Left cardiac atrium (tissue), 4 donors: ENCODE results near the gene KCND3. TPM values are rescaled to one million over a fixed set of nuclear protein-coding genes. Genes with fewer than 3 reads are reported as not detected.

ENCODE experiments used
- ATAC-seq, 2 donors: fragments of 200-7000 bp; cut with Tn5 transposase; one replicate each; pipeline ENCODE4 v1.9.1; 2020; ENCODE audit warnings: mild to moderate bottlenecking in 2 of 2, moderate library complexity in 2 of 2
- DNase-seq: peaks from one replicate; pipeline ENCODE4 v3.0.0-alpha.2; 2020
- intact Hi-C, 2 donors: fragments of 100-400 bp; cut with DNase I; formaldehyde crosslinking; loops; one replicate each; pipeline versions ENCODE4 v1.14.1 to v1.15.1; 2022 to 2023
- total RNA-seq, 2 donors: library from RNA; stranded (reverse); fragmentation: NEBNext Ultra II Directional; extraction: Animal tissue kit (Norgen Biotek cat#: 25700); gene quantifications; one replicate each; pipeline ENCODE4 v1.2.1, GENCODE V29; 2021
- donor health status: DM: no; HTN: yes; CAD: no.
- donor health status: DM: no; HTN: yes; CAD: no; lungs with severe emphysema.
- donor health status: DM: yes; HTN: yes; CAD: no.
- donor health status: Dilated cardiomyopathy.

The KCND3 gene
- total RNA-seq, 2 donors from 2014 or later: 18.3 to 25.4 TPM

- ATAC-seq (no peak), DNase-seq (no peak)
- intact Hi-C loops: no loop called here
Observed at GRCh38 chr1:111835514-111835913, 154.0 kb downstream of the KCND3 start.

GRCh38 chr1:111834956-111835355, 154.5 kb downstream of the KCND3 start:
- intact Hi-C loops: no loop called here
- ATAC-seq: no peak
- no peak for DNase-seq

DNA sequence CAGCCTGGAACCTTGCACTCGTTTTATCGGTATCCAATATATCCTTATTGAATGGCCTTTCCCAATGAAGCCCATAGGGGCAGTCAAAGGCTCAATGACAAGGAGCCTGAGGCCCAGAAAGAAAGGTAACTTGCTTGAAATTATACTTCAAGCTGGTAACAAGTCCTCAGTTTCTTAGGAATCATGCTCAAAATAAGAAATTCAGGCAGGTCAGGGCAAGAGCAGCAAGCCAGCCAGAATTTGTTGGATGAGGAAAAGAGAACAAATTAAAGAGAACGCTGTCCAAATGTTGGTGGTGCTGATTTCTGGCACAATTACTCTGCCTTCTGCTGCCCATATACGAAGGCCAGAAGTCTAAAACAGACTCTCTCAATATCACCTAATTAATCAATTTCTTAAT, 156.1 kb downstream of the KCND3 start:
- DNase-seq: no peak

DNA sequence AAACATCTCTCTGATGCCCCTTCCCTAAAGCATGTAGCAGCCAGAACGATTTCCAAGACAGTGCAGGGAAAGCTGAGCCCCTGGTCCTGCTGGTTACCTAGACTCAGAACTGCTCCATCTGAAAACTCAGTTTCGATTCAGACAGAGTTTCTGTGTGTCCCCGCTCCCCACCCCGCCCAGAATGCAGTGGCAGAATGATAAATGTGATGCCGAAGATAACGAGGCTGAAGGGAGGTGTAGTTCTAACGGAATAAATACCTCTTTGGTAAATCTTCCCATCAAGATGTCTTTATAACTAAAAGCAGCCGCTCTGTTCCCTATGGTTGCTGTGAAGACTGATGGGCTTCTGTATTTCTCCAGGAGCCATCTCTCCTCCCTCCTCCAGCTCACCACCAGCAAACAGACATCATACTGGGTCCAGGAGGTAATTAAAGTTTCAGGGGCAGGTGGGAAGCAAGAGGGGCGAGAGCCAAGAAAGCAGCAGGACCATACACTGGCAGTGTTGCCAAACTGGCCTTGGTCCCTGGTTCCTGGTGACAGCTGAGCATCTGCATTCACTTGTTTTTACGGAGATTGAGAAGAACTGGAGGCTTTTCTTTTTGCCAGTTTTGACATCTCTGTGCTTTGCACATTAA, 156.8 kb downstream of the KCND3 start:
- intact Hi-C loops: no loop called here
- no peak for ATAC-seq

More for the DNA sequence above, 156.1 kb downstream of the KCND3 start:
- ATAC-seq: no peak
- intact Hi-C loops: no loop called here

GRCh38 chr1:111831153-111831552, 158.3 kb downstream of the KCND3 start:
- no peak for ATAC-seq
- intact Hi-C loops: no loop called here
- no peak for DNase-seq

More for the DNA sequence above, 156.8 kb downstream of the KCND3 start:
- DNase-seq: no peak

DNA sequence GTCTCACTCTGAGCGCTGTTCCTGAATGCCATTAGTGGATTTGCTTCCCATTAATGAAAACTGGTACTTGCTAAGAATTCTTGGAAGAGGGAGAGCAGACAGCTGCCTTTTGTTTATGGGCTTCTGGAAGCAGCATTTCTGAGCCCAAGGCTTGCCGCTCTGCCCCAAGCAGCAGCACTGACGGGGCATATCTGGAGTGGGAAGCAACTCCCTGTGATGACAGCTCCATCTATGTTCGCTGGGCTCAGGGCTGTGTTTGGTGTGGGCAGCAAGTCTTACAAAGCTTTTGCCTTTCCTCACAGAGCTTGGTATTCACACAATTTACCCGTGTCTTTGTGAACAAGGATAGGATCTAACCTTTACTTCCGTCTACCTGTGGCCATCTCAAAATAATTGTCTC, 161.5 kb downstream of the KCND3 start:
- intact Hi-C loops: no loop called here
- DNase-seq (no peak), ATAC-seq (no peak)

DNA sequence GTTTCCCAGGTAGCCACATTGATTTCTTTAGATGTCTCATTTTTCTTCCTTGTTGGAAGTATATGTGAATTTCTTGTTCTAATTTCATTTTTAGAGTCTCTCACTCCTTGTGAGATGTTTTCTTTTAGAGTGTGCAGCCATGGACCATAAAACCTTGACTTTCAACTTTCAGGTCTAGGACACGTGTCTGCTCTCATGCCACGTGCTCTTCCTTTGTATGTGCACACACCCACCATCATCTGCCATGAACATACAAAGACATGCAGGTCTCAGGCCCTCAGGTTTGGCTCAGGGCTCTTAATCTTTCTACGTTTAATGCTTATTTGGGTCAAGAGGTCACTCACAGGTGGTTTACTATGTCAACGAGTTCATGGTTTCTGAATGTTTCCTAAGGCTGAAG, 163.2 kb downstream of the KCND3 start:
- intact Hi-C loops: no loop called here
- no peak for ATAC-seq

DNA sequence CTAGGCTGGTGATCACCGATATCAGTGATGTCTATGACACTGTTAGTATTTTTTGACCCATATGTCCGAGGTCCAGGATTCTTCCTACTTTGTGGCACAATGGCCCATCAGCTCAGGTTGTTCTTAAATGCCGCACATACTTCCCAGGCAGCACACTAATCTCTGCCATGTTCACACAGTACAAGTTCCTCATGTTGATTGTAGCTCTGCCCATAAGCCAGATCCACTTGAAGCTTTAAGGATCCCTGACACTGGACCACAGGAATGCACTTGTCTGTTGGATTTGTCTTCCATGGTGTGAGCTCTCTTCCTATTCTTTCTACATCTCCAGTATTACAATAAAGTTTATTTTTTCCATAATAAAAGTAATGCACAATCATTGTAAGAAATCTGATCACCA, 164.3 kb downstream of the KCND3 start:
- intact Hi-C loops: no loop called here
- ATAC-seq (no peak), DNase-seq (no peak)

More for the DNA sequence above, 163.2 kb downstream of the KCND3 start:
- no peak for DNase-seq

- no peak for ATAC-seq
- no peak for DNase-seq
- intact Hi-C loops: no loop called here
Observed at GRCh38 chr1:111822138-111822537, 167.3 kb downstream of the KCND3 start.

GRCh38 chr1:111821121-111821745, 168.2 kb downstream of the KCND3 start:
- ATAC-seq (no peak), DNase-seq (no peak)
- intact Hi-C loops: no loop called here

- DNase-seq (no peak), ATAC-seq (no peak)
- intact Hi-C loops: no loop called here
Observed at GRCh38 chr1:111819566-111820263, 169.8 kb downstream of the KCND3 start.

- intact Hi-C loops: no loop called here
- no peak for DNase-seq
- no peak for ATAC-seq
Observed at GRCh38 chr1:111818546-111818945, 170.9 kb downstream of the KCND3 start.

DNA sequence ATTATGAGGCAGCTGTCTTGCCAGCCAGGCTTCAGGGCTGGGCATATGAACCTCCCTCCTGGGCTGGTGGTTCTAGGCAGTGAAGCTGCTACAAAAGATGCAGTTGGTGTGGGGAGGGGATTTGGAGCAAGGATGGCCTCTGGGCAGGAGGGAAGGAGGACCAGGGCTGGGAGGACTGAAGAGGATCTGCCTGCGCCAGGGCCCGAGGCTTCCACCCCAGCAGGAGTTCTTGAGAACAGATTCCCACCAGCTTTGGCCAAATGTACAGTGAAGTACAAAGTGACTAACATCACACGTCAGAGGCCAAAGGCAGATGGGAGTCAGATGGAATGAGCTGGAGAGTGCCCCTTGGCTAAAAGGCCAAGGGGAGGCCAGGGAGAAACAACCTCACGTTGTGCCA, 171.4 kb downstream of the KCND3 start:
- DNase-seq (no peak), ATAC-seq (no peak)
- intact Hi-C loops: no loop called here

DNA sequence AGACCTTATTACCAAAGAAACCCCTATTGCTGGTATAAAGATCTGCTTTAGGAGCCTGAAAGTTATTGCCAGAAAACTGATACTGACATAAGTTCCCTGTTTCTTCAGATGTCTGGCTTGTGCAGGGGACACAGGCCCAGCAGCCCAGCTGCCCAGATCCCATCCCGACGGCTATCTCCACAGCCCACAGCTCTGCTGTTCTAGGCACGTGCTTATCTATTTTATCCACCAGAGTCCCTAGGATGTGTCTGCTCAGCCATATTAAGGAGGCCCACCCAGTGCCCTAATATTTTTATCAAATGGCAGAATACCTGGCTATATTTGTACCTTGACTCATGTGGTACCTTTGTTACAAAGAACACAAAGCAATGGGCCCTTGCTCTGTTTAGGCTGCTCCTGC, 174.8 kb downstream of the KCND3 start:
- ATAC-seq: no peak
- intact Hi-C loops: no loop called here
- DNase-seq: no peak

DNA sequence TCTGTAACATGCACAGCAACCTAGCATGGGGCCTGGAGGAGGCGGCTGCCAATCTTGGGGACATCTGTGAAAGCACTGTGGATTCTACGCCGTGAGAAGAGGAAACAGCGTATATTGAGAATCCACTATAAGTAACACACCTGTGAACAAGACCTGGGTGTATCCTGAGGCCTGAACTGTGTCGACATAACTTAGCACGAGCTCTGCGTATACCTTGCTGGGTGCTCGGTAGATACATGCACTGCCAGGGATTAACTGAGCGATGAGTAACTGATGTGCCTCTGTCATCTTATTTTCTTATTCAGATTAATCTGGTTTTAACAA, 175.2 kb downstream of the KCND3 start:
- DNase-seq (no peak), ATAC-seq (no peak)
- intact Hi-C loops: no loop called here

DNA sequence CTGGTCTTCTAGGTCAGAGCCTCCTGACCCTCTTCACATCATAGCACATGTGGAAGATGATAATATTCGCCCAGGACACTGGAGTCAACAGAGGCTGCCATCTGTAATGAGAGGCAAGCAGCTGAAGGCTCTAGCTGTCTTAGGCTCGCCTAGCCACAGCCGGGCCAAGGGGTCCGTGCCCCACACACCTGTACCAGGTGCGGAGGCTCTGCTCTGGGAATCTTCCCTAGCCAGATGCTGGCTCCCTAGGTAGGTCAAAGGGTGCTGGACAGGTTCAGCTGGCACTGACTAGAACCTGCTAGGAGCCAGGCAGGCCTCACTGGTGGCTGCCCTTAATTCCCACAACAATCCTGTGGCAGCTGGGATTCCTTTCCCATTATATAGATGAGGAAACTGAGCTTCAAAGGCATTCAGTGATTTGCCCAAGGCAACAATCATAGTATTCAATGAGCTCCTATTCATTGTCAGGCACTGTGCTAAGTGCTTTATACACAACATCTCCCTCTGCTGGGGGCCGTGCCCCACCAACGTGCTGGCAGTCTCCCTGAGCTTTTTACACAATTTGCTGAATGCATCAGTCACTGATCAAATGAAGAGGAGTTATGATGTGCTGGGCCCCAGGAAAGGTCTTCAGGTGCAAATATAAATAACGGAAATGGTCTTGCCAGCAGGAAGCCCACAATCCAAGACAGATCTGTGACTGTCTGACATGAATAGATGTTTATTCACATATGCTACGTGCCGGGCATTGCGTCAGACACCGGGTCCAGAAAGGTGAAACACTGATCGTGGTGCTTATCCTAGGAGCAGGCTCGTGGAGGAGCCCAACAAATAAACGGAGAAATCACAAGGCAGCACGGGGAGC, 175.8 kb downstream of the KCND3 start:
- intact Hi-C loops: no loop called here
- DNase-seq (no peak), ATAC-seq (no peak)

DNA sequence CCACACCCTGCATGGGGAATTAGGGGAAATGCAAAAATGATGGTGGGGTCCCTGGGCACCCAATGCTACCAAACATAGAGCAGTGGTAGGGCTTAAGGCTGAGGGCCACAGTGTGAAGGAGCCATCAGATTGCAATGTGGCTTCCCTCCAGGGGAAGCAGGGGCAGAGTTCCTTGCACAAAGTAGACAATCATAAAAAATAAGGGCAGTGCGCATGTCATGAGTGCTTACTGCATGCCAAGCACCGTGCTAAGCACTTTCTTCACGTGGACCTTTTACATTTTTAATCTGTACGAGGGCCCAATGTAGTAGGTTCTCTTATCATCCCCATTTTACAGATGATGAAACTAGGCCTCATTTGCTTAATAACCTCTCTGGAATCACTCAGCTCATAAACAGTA, 177.2 kb downstream of the KCND3 start:
- intact Hi-C loops: no loop called here
- DNase-seq (no peak), ATAC-seq (no peak)

DNA sequence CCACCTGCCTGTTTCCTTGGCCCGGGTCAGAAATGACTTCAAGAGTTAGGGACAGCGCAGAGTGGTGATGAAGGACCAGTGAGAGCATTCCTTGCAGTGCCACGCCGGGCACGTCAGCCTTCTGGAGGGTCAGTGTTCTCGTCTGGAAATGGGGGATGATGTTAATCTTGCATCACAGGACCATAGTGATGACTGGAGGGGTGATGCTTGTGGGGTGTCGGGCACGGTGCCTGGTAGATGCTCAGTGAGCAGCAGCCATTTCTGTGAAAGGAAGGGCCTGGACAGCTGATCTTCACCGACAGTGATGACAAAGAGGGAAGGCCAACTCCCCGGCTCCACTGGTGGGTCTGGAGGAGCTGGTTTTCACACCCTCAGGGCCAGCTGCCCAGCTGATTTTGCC, 177.6 kb downstream of the KCND3 start:
- ATAC-seq (no peak), DNase-seq (no peak)
- intact Hi-C loops: no loop called here

DNA sequence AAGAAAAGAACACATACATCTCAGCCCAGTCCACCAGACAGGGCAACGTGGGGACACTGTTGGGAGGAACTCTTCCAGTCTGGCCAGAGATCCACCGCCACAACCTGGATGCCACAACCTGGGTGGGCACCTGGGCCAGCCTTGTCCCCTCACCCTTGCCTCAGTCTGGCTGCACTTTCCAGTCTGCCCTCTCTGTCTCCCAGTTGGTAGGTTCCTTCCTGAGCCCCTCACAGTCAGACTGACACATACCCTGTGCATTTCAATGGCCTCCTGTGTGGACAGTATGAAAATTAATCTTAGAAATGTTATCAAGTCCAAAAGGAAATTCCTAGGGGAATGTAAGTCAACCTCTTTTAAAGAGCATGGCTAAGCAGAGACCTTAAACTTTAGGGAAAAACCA, 184.2 kb downstream of the KCND3 start:
- intact Hi-C loops: loop anchor here in 1 of 2 donors (10.0 kb wide), 1 partner anchor 530 kb away; no protein-coding TSS in a partner anchor
- no peak for DNase-seq
- ATAC-seq: no peak

DNA sequence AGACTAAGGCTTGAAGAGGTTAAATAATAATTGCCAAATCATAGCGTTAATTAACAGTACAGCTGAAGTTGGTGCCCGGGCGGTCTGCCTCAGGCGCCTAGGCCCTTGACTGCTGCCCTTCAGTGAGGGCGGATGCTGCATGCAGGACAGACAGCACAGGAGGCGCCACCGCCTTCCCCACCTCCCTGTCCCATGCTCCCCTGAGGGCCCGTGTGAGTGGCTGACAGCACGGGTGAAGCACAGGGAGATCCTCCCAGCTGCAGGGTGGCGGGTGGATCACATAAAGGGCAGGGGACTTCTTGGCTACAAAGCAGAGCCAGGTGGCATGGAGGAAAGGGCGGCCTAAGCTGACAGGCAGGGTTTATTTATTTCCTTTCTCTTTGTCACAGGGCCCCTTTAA, 184.7 kb downstream of the KCND3 start:
- DNase-seq: no peak
- intact Hi-C loops: loop anchor here in 1 of 2 donors (10.0 kb wide), 1 partner anchor 530 kb away; no protein-coding TSS in a partner anchor
- no peak for ATAC-seq
